Measurements from ENCODE around the gene RHEX. TPM values are rescaled to one million over a fixed set of nuclear protein-coding genes. Genes with fewer than 3 reads are reported as not detected.

The RHEX gene
- total RNA-seq, 1 donor from 2014 or later, result not detected

GRCh38 chr1:206083750-206084149 lies 30.8 kb downstream of the RHEX start:
- Histone ChIP-seq H3K36me3 (no peaks in the 10 kb centered on the region), H3K27ac (no peak overlapping the region), H3K9ac (no peak overlapping the region), H3K4me3 (no peak overlapping the region), H3K4me2 (no peak overlapping the region), H2AFZ (replicated peaks) (no peak overlapping the region), H3K27me3 (no peaks in the 10 kb centered on the region), H3K4me1 (no peaks in the 10 kb centered on the region), H3K79me2 (ENCODE audit: low read depth) (no peaks in the 10 kb centered on the region), H3K9me3 (ENCODE audit: low read depth) (no peaks in the 10 kb centered on the region), H3F3A (ENCODE audit: low read depth) (no peaks in the 10 kb centered on the region), H4K20me1 (ENCODE audit: low read depth) (no peaks in the 10 kb centered on the region)
- Mint-ChIP-seq H3K4me3 (no peak overlapping the region), H3K27me3 (ENCODE audit: insufficient read depth, low read depth) (peaks cover 4% of the 10 kb centered on the region), H3K9me3 (no peaks in the 10 kb centered on the region), H3K36me3 (no peaks in the 10 kb centered on the region), H3K4me1 (no peaks in the 10 kb centered on the region), H3K27ac (no peak overlapping the region)
- no peak for DNase-seq (ENCODE audit: low spot score)
- TF ChIP-seq EZH2 (IDR thresholded peaks at IDR 0.05), result no peak
- TF ChIP-seq CTCF (IDR thresholded peaks at IDR 0.05), result no peak
- no peak for TF ChIP-seq EZH2phosphoT487 (IDR thresholded peaks at IDR 0.05)

GRCh38 chr1:206087091-206087490 lies 34.1 kb downstream of the RHEX start:
- Histone ChIP-seq H2AFZ (replicated peaks) (no peak overlapping the region), H3K9ac (no peak overlapping the region), H3K9me3 (ENCODE audit: low read depth) (no peaks in the 10 kb centered on the region), H3K79me2 (ENCODE audit: low read depth) (no peaks in the 10 kb centered on the region), H3K4me1 (no peaks in the 10 kb centered on the region), H3K4me2 (no peak overlapping the region), H3F3A (ENCODE audit: low read depth) (no peaks in the 10 kb centered on the region), H4K20me1 (ENCODE audit: low read depth) (no peaks in the 10 kb centered on the region), H3K4me3 (no peak overlapping the region), H3K27me3 (no peaks in the 10 kb centered on the region), H3K36me3 (no peaks in the 10 kb centered on the region), H3K27ac (no peak overlapping the region)
- TF ChIP-seq EZH2phosphoT487 (IDR thresholded peaks at IDR 0.05) (no peak), EZH2 (IDR thresholded peaks at IDR 0.05) (no peak), CTCF (IDR thresholded peaks at IDR 0.05) (no peak)
- no peaks in the 10 kb centered on the region for H3K9me3 Mint-ChIP-seq
- DNase-seq (ENCODE audit: low spot score), result no peak
- no peak overlapping the region for H3K4me3 Mint-ChIP-seq
- no peaks in the 10 kb centered on the region for H3K4me1 Mint-ChIP-seq
- no peaks in the 10 kb centered on the region for H3K36me3 Mint-ChIP-seq
- H3K27ac Mint-ChIP-seq, result no peak overlapping the region
- peaks cover 4% of the 10 kb centered on the region for H3K27me3 Mint-ChIP-seq (ENCODE audit: insufficient read depth, low read depth)

- no peak overlapping the region for H3K27ac Mint-ChIP-seq
- no peak for TF ChIP-seq EZH2 (IDR thresholded peaks at IDR 0.05)
- TF ChIP-seq EZH2phosphoT487 (IDR thresholded peaks at IDR 0.05), result no peak
- TF ChIP-seq CTCF (IDR thresholded peaks at IDR 0.05), result no peak
- Histone ChIP-seq H3K9ac (no peak overlapping the region), H4K20me1 (ENCODE audit: low read depth) (no peaks in the 10 kb centered on the region), H3K27ac (no peak overlapping the region), H3K4me2 (no peak overlapping the region), H3F3A (ENCODE audit: low read depth) (no peaks in the 10 kb centered on the region), H3K4me3 (no peak overlapping the region), H3K79me2 (ENCODE audit: low read depth) (no peaks in the 10 kb centered on the region), H3K27me3 (no peaks in the 10 kb centered on the region), H3K36me3 (no peaks in the 10 kb centered on the region), H2AFZ (replicated peaks) (no peak overlapping the region), H3K9me3 (ENCODE audit: low read depth) (no peaks in the 10 kb centered on the region), H3K4me1 (no peaks in the 10 kb centered on the region)
- H3K9me3 Mint-ChIP-seq, result no peaks in the 10 kb centered on the region
- H3K36me3 Mint-ChIP-seq, result no peaks in the 10 kb centered on the region
- DNase-seq (ENCODE audit: low spot score), result no peak
- H3K27me3 Mint-ChIP-seq (ENCODE audit: insufficient read depth, low read depth), result no peaks in the 10 kb centered on the region
- H3K4me3 Mint-ChIP-seq, result no peak overlapping the region
- H3K4me1 Mint-ChIP-seq, result no peaks in the 10 kb centered on the region
These were observed 36.4 kb downstream of the RHEX start for GRCh38 chr1:206089341-206089740.

Measured in neural progenitor cell (in vitro differentiated cells).